GM12872 (cell line): Measurements from ENCODE around the gene FRAS1.

Experiments
- CTCF ChIP-seq: IDR thresholded peaks from 3 replicates; pipeline ENCODE4 v1.5.1; 2011; ENCODE audit warnings: low read depth, mild to moderate bottlenecking, low read length, moderate library complexity; ENCODE audit not compliant: insufficient read depth

FRAS1 gene

GRCh38 chr4:78513411-78513975 lies 456.4 kb downstream of the FRAS1 start:
- no peak for TF ChIP-seq CTCF

GRCh38 chr4:78517050-78517652 lies 460.0 kb downstream of the FRAS1 start:
- 0 out of 3 replicates have a peak, but pooled peaks have one; percentile 1 for TF ChIP-seq CTCF

GRCh38 chr4:78518561-78518960 lies 461.4 kb downstream of the FRAS1 start:
- no peak for TF ChIP-seq CTCF

GRCh38 chr4:78519962-78520361 lies 462.8 kb downstream of the FRAS1 start:
- no peak for TF ChIP-seq CTCF

GRCh38 chr4:78520808-78521226 lies 463.7 kb downstream of the FRAS1 start:
- no peak for TF ChIP-seq CTCF

- no peak for TF ChIP-seq CTCF
Observed at GRCh38 chr4:78524009-78524408, 466.9 kb downstream of the FRAS1 start.

- TF ChIP-seq CTCF, result no peak
Observed at GRCh38 chr4:78525559-78525958, 468.4 kb downstream of the FRAS1 start.
